SK-N-SH (cell line): ENCODE data around the gene ENOX1. TPM values are rescaled to one million over a fixed set of nuclear protein-coding genes. Genes with fewer than 3 reads are reported as not detected.

Source experiments
- CTCF ChIA-PET: fragments of 300-600, 350-600 bp; formaldehyde crosslinking; extraction: SDS; loops from one replicate; lab custom pipeline; 2021; lab: Yijun Ruan, JAX
- POLR2A ChIA-PET: fragments of 350-600 bp; sonication (Branson Sonifier 250); formaldehyde crosslinking; extraction: SDS; loops from one replicate; lab custom pipeline; 2020; ENCODE audit warnings: antibody characterized with exemption, inconsistent platforms; lab: Yijun Ruan, JAX
- DNase-seq: peaks from one replicate; pipeline ENCODE4 v3.0.0; 2012
- H2AFZ ChIP-seq: fragments of 200-600 bp; sonication (generic); 2 replicates; pipeline ENCODE4 v1.8.1; 2016; ENCODE audit warnings: antibody characterized with exemption, mild to moderate bottlenecking, low read depth
- H3F3A ChIP-seq: fragments of 200-600 bp; sonication (generic); replicated peaks from 2 replicates; pipeline ENCODE3; 2016; ENCODE audit warnings: antibody characterized with exemption, mild to moderate bottlenecking; ENCODE audit not compliant: insufficient read depth
- H3K27ac ChIP-seq, 2 experiments: fragments of 200-500 bp in 1 of 2; fragments of 200-600 bp in 1 of 2; sonication (Bioruptor generic) in 1 of 2; sonication (generic), shearing (Covaris generic) in 1 of 2; 2 replicates each; pipeline versions ENCODE4 v1.5.1 to v1.6.1; 2014 to 2016; ENCODE audit warnings: low read depth in 2 of 2, inconsistent platforms in 1 of 2, low read length in 1 of 2, mild to moderate bottlenecking in 1 of 2, mixed read lengths in 1 of 2
- H3K27me3 ChIP-seq: fragments of 200-600 bp; sonication (generic), shearing (Covaris generic); 2 replicates; pipeline ENCODE4 v1.6.1; 2016; ENCODE audit warnings: mixed run types; ENCODE audit not compliant: insufficient read depth
- H3K36me3 ChIP-seq, 2 experiments: fragments of 200-500 bp in 1 of 2; fragments of 200-600 bp in 1 of 2; sonication (Bioruptor generic) in 1 of 2; sonication (generic) in 1 of 2; replicated peaks in 1 of 2; 2 replicates each; pipeline versions ENCODE3 to v1.5.1; 2014 to 2016; ENCODE audit warnings: low read length in 1 of 2, mild to moderate bottlenecking in 1 of 2; ENCODE audit not compliant: insufficient read depth in 2 of 2, control insufficient read depth in 1 of 2
- H3K4me1 ChIP-seq, 2 experiments: fragments of 200-500 bp in 1 of 2; fragments of 200-600 bp in 1 of 2; sonication (Bioruptor generic) in 1 of 2; sonication (generic), shearing (Covaris generic) in 1 of 2; 2 replicates each; pipeline versions ENCODE4 v1.5.1 to v1.6.1; 2014 to 2016; ENCODE audit warnings: low read depth in 1 of 2, low read length in 1 of 2, mixed run types in 1 of 2; ENCODE audit not compliant: insufficient read depth in 2 of 2, control insufficient read depth in 1 of 2
- H3K4me2 ChIP-seq: fragments of 200-600 bp; sonication (generic), shearing (Covaris generic); 2 replicates; pipeline ENCODE4 v1.6.1; 2017; ENCODE audit warnings: mixed run types
- H3K4me3 ChIP-seq, 2 experiments: fragments of 200-500 bp in 1 of 2; fragments of 200-600 bp in 1 of 2; sonication (Bioruptor generic) in 1 of 2; sonication (generic), shearing (Covaris generic) in 1 of 2; 2 replicates each; pipeline versions ENCODE4 v1.5.1 to v1.8.1; 2014 to 2016; ENCODE audit warnings: low read depth in 2 of 2, inconsistent platforms in 1 of 2, low read length in 1 of 2, mild to moderate bottlenecking in 1 of 2, mixed read lengths in 1 of 2, moderate library complexity in 1 of 2
- H3K79me2 ChIP-seq: fragments of 200-600 bp; sonication (generic); 2 replicates; pipeline ENCODE4 v1.8.1; 2017; ENCODE audit warnings: mild to moderate bottlenecking; ENCODE audit not compliant: insufficient read depth
- H3K9ac ChIP-seq: fragments of 200-600 bp; sonication (generic); 2 replicates; pipeline ENCODE4 v1.6.1; 2017; ENCODE audit warnings: mixed run types
- H3K9me2 ChIP-seq: fragments of 200-600 bp; sonication (generic); 2 replicates; pipeline ENCODE4 v1.6.1; 2017; ENCODE audit warnings: mixed run types
- H3K9me3 ChIP-seq: fragments of 200-600 bp; sonication (generic); 2 replicates; pipeline ENCODE4 v1.6.1; 2017; ENCODE audit warnings: mixed run types, mild to moderate bottlenecking, moderate library complexity
- H4K20me1 ChIP-seq: fragments of 200-600 bp; sonication (generic); 2 replicates; pipeline ENCODE4 v1.6.1; 2017; ENCODE audit warnings: mild to moderate bottlenecking, mixed run types; ENCODE audit not compliant: insufficient read depth
- FOXJ3 ChIP-seq: sonication (generic); formaldehyde crosslinking; IDR thresholded peaks from 2 replicates; pipeline ENCODE4 v1.5.1; 2020; ENCODE audit warnings: mild to moderate bottlenecking, missing genetic modification reagents
- MXI1 ChIP-seq: IDR thresholded peaks from 2 replicates; pipeline ENCODE4 v1.6.1; 2012; ENCODE audit warnings: mild to moderate bottlenecking, low read depth, low read length, improper control_type of control experiment
- RCOR1 ChIP-seq: fragments of 150-350 bp; IDR thresholded peaks from 2 replicates; pipeline ENCODE4 v1.6.1; 2017; ENCODE audit warnings: antibody characterized with exemption, low read length
- RXRA ChIP-seq: IDR thresholded peaks from 2 replicates; pipeline ENCODE4 v1.4.0; 2012; ENCODE audit warnings: low read depth, mild to moderate bottlenecking, borderline replicate concordance
- TCF12 ChIP-seq: IDR thresholded peaks from 2 replicates; pipeline ENCODE4 v1.4.0; 2012
- TEAD4 ChIP-seq: IDR thresholded peaks from 2 replicates; pipeline ENCODE4 v1.4.0; 2012; ENCODE audit warnings: mild to moderate bottlenecking, borderline replicate concordance; ENCODE audit not compliant: insufficient read depth
- YY1 ChIP-seq: IDR thresholded peaks from 2 replicates; pipeline ENCODE4 v1.4.0; 2012; ENCODE audit warnings: low read depth, mild to moderate bottlenecking
- WGBS: methylation state at CpG from one replicate; pipeline ENCODE4 v1.1.6; 2017; ENCODE audit warnings: low lambda C conversion rate; 5-methylcytosine and 5-hydroxymethylcytosine counted together
- polyA plus RNA-seq, 3 experiments: library from polyadenylated mRNA; depleted of rRNA; stranded (reverse); fragments of >200 nt; gene quantifications; 2 replicates each; pipeline ENCODE4 v1.2.3, GENCODE V29; 2012
- TF ChIP-seq, protein P1 (sequence below): fragments of 150-350 bp; IDR thresholded peaks from 2 replicates; pipeline ENCODE4 v1.6.1; 2016; ENCODE audit warnings: mild to moderate bottlenecking, low read depth, low read length
- TF ChIP-seq, protein P2 (sequence below): IDR thresholded peaks from 2 replicates; pipeline ENCODE4 v1.6.1; 2012; ENCODE audit warnings: mild to moderate bottlenecking, low read depth, low read length, moderate library complexity
- TF ChIP-seq, protein P3 (sequence below): IDR thresholded peaks from 2 replicates; pipeline ENCODE4 v1.4.0; 2012; ENCODE audit warnings: low read depth, borderline replicate concordance
- TF ChIP-seq, protein P4 (sequence below): IDR thresholded peaks from 2 replicates; pipeline ENCODE4 v1.4.0; 2012; ENCODE audit warnings: low read depth, borderline replicate concordance
- TF ChIP-seq, protein P5 (sequence below): fragments of 150-350 bp; IDR thresholded peaks from 2 replicates; pipeline ENCODE4 v1.6.1; 2017; ENCODE audit warnings: antibody characterized with exemption, low read length, low read depth, borderline replicate concordance
- TF ChIP-seq, protein P6 (sequence below): IDR thresholded peaks from 2 replicates; pipeline ENCODE4 v1.4.0; 2012; ENCODE audit warnings: low read depth

ENOX1 gene
- polyA plus RNA-seq, 1 of the 3 experiments (the other 2 are of a cell fraction), result 5.8 TPM

DNA sequence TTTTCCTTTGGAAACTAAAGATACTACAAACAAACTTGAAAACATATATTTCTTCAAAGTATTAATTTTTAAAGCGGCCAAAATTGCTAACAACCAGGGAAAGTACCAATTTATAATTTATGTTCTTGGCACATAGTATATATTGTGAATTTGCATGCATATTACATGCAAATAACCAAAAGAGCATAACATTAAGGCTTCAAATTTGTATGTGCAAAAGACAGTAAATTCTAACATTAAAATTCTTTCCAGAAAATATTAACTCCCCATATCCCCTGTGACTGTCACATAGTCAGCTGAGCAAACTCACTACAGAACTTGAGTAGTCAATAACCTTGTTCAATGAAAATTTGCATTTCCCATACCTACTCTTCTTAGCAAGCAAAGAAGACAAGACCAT lies 133.4 kb downstream of the ENOX1 start:
- ChIA-PET POLR2A (no interaction called here), CTCF (interaction anchor here (1.3 to 1.6 kb wide), 2 partner anchors 16 to 350 kb away, joined by 3 to 4 read pairs; no protein-coding TSS in a partner anchor)

More for the DNA sequence above, 133.4 kb downstream of the ENOX1 start:
- H3K9me3 ChIP-seq, result no peaks in the 10 kb centered on the region
- H3K79me2 ChIP-seq, result no peaks in the 10 kb centered on the region
- no peaks in the 10 kb centered on the region for H3F3A ChIP-seq
- H3K36me3 ChIP-seq, result no peaks in the 10 kb centered on the region
- H3K27me3 ChIP-seq, result no peaks in the 10 kb centered on the region
- no peaks in the 10 kb centered on the region for H3K9me2 ChIP-seq
- H3K4me3 ChIP-seq, result no peak overlapping the region
- TF ChIP-seq, protein P1, sequence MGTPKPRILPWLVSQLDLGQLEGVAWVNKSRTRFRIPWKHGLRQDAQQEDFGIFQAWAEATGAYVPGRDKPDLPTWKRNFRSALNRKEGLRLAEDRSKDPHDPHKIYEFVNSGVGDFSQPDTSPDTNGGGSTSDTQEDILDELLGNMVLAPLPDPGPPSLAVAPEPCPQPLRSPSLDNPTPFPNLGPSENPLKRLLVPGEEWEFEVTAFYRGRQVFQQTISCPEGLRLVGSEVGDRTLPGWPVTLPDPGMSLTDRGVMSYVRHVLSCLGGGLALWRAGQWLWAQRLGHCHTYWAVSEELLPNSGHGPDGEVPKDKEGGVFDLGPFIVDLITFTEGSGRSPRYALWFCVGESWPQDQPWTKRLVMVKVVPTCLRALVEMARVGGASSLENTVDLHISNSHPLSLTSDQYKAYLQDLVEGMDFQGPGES, result no peak
- TF ChIP-seq FOXJ3 (CRISPR knock-in tag) (no peak), YY1 (no peak), RCOR1 (no peak), TEAD4 (no peak), TCF12 (no peak), MXI1 (no peak), RXRA (no peak)
- TF ChIP-seq, protein P2, sequence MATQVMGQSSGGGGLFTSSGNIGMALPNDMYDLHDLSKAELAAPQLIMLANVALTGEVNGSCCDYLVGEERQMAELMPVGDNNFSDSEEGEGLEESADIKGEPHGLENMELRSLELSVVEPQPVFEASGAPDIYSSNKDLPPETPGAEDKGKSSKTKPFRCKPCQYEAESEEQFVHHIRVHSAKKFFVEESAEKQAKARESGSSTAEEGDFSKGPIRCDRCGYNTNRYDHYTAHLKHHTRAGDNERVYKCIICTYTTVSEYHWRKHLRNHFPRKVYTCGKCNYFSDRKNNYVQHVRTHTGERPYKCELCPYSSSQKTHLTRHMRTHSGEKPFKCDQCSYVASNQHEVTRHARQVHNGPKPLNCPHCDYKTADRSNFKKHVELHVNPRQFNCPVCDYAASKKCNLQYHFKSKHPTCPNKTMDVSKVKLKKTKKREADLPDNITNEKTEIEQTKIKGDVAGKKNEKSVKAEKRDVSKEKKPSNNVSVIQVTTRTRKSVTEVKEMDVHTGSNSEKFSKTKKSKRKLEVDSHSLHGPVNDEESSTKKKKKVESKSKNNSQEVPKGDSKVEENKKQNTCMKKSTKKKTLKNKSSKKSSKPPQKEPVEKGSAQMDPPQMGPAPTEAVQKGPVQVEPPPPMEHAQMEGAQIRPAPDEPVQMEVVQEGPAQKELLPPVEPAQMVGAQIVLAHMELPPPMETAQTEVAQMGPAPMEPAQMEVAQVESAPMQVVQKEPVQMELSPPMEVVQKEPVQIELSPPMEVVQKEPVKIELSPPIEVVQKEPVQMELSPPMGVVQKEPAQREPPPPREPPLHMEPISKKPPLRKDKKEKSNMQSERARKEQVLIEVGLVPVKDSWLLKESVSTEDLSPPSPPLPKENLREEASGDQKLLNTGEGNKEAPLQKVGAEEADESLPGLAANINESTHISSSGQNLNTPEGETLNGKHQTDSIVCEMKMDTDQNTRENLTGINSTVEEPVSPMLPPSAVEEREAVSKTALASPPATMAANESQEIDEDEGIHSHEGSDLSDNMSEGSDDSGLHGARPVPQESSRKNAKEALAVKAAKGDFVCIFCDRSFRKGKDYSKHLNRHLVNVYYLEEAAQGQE, result no peak
- TF ChIP-seq, protein P3, sequence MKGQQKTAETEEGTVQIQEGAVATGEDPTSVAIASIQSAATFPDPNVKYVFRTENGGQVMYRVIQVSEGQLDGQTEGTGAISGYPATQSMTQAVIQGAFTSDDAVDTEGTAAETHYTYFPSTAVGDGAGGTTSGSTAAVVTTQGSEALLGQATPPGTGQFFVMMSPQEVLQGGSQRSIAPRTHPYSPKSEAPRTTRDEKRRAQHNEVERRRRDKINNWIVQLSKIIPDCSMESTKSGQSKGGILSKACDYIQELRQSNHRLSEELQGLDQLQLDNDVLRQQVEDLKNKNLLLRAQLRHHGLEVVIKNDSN, result no peak
- TF ChIP-seq, protein P4, sequence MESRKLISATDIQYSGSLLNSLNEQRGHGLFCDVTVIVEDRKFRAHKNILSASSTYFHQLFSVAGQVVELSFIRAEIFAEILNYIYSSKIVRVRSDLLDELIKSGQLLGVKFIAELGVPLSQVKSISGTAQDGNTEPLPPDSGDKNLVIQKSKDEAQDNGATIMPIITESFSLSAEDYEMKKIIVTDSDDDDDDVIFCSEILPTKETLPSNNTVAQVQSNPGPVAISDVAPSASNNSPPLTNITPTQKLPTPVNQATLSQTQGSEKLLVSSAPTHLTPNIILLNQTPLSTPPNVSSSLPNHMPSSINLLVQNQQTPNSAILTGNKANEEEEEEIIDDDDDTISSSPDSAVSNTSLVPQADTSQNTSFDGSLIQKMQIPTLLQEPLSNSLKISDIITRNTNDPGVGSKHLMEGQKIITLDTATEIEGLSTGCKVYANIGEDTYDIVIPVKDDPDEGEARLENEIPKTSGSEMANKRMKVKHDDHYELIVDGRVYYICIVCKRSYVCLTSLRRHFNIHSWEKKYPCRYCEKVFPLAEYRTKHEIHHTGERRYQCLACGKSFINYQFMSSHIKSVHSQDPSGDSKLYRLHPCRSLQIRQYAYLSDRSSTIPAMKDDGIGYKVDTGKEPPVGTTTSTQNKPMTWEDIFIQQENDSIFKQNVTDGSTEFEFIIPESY, result no peak
- TF ChIP-seq, protein P5, sequence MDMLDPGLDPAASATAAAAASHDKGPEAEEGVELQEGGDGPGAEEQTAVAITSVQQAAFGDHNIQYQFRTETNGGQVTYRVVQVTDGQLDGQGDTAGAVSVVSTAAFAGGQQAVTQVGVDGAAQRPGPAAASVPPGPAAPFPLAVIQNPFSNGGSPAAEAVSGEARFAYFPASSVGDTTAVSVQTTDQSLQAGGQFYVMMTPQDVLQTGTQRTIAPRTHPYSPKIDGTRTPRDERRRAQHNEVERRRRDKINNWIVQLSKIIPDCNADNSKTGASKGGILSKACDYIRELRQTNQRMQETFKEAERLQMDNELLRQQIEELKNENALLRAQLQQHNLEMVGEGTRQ, result no peak
- TF ChIP-seq, protein P6, sequence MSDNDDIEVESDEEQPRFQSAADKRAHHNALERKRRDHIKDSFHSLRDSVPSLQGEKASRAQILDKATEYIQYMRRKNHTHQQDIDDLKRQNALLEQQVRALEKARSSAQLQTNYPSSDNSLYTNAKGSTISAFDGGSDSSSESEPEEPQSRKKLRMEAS, result no peak
- DNase-seq, result no peak
- H3K4me1 ChIP-seq, result peaks cover 0 to 2% of the 10 kb centered on the region in 2 experiments; a peak in 1 of 4 replicates
- H4K20me1 ChIP-seq, result no peaks in the 10 kb centered on the region
- H3K4me2 ChIP-seq, result no peak overlapping the region
- no peak overlapping the region for H2AFZ ChIP-seq
- H3K27ac ChIP-seq, result no peak overlapping the region
- WGBS, result 88% methylated on average over 1 of the region's 1 CpG
- no peak overlapping the region for H3K9ac ChIP-seq
